Esophagus muscularis mucosa (tissue), 4 donors: ENCODE measurements around the gene TUFT1. TPM values are rescaled to one million over a fixed set of nuclear protein-coding genes. Genes with fewer than 3 reads are reported as not detected.

Experiments
- DNase-seq: peaks from one replicate; pipeline ENCODE4 v3.0.0-alpha.2; 2017; ENCODE audit errors: extremely low spot score
- H3K27ac ChIP-seq, 4 donors: fragments of 200-600 bp; sonication (generic); replicated peaks in 1 of 4; 1 replicate in 3 of 4; 2 replicates in 1 of 4; pipeline ENCODE4 v1.5.1; 2016 to 2019; ENCODE audit warnings: mild to moderate bottlenecking in 1 of 4
- H3K27me3 ChIP-seq, 4 donors: fragments of 200-600 bp; sonication (generic); one replicate each; pipeline versions ENCODE4 v1.5.1 to v1.6.0; 2016 to 2019
- H3K36me3 ChIP-seq, 4 donors: fragments of 200-600 bp; sonication (generic); one replicate each; pipeline ENCODE4 v1.5.1; 2016 to 2019
- H3K4me1 ChIP-seq, 4 donors: fragments of 200-600 bp; sonication (generic); one replicate each; pipeline ENCODE4 v1.5.1; 2016 to 2019
- H3K4me3 ChIP-seq, 4 donors: fragments of 200-600 bp; sonication (generic); 1 replicate in 2 of 4; 2 replicates in 2 of 4; pipeline ENCODE4 v1.5.1; 2016 to 2019; ENCODE audit warnings: mild to moderate bottlenecking in 4 of 4, moderate library complexity in 1 of 4
- H3K9me3 ChIP-seq, 4 donors: fragments of 200-600 bp; sonication (generic); 1 replicate in 3 of 4; 2 replicates in 1 of 4; pipeline ENCODE4 v1.5.1; 2016 to 2019
- CTCF ChIP-seq, 3 experiments: fragments of 200-600 bp in 2 of 3; fragments of 450-650 bp in 1 of 3; sonication (generic) in 2 of 3; IDR thresholded peaks; one replicate each; pipeline ENCODE4 v1.5.1; 2017 to 2019; ENCODE audit warnings: antibody characterized with exemption in 3 of 3, mild to moderate bottlenecking in 2 of 3, moderate library complexity in 1 of 3
- EP300 ChIP-seq: sonication (generic); formaldehyde crosslinking; IDR thresholded peaks from one replicate; pipeline ENCODE4 v1.6.1; 2017; ENCODE audit warnings: antibody characterized with exemption
- POLR2A ChIP-seq: fragments of 450-650 bp; IDR thresholded peaks from one replicate; pipeline ENCODE4 v1.6.1; 2017; ENCODE audit warnings: antibody characterized with exemption, moderate library complexity, mild to moderate bottlenecking, low read depth
- POLR2AphosphoS5 ChIP-seq, 2 donors: sonication (generic); formaldehyde crosslinking; IDR thresholded peaks; one replicate each; pipeline ENCODE4 v1.6.1; 2017; ENCODE audit warnings: antibody characterized with exemption in 2 of 2
- WGBS: methylation state at CpG from one replicate; pipeline ENCODE4 v1.1.5; 2018; 5-methylcytosine and 5-hydroxymethylcytosine counted together
- intact Hi-C: fragments of 100-400 bp; cut with DNase I; formaldehyde crosslinking; loops from one replicate; pipeline ENCODE4 v1.15.1; 2023
- total RNA-seq, 4 donors: library from RNA; depleted of rRNA; stranded (reverse); fragments of >200 nt; gene quantifications; one replicate each; pipeline versions ENCODE4 v1.1.0 to v1.2.1, GENCODE V29; 2016

The TUFT1 gene
- total RNA-seq, 4 donors from 2014 or later, result 10.4 to 24.2 (median 15.9) TPM

GRCh38 chr1:151526735-151527525 is 13.2 kb upstream of the TUFT1 start:
- intact Hi-C loops, result no loop called here
- TF ChIP-seq POLR2A, result no peak
- no peak for TF ChIP-seq EP300
- TF ChIP-seq CTCF (IDR thresholded peaks at IDR 0.05), result no peak
- no peak for TF ChIP-seq POLR2AphosphoS5 (IDR thresholded peaks at IDR 0.05)
- WGBS, result 81% methylated on average over 7 of the region's 7 CpGs
- Histone ChIP-seq H3K9me3 (no peaks in the 10 kb centered on the region), H3K4me3 (no peak overlapping the region), H3K4me1 (no peaks in the 10 kb centered on the region), H3K27me3 (no peaks in the 10 kb centered on the region), H3K27ac (no peak overlapping the region), H3K36me3 (peaks cover 0 to 14% (median 0%) of the 10 kb centered on the region in 4 donors)
- DNase-seq, result no peak

- H3K4me3 ChIP-seq, result no peak overlapping the region
- no peaks in the 10 kb centered on the region for H3K27me3 ChIP-seq
- H3K36me3 ChIP-seq, result peaks cover 0 to 14% (median 0%) of the 10 kb centered on the region in 4 donors
- H3K9me3 ChIP-seq, result no peaks in the 10 kb centered on the region
- H3K4me1 ChIP-seq, result no peaks in the 10 kb centered on the region
- WGBS, result 88% methylated on average over 11 of the region's 11 CpGs
- no peak for DNase-seq
- H3K27ac ChIP-seq, result no peak overlapping the region
- intact Hi-C loops, result no loop called here
- no peak for TF ChIP-seq EP300
- no peak for TF ChIP-seq POLR2A
- TF ChIP-seq POLR2AphosphoS5 (IDR thresholded peaks at IDR 0.05), result no peak
- TF ChIP-seq CTCF (IDR thresholded peaks at IDR 0.05), result no peak
Observed at GRCh38 chr1:151529211-151529702, 10.9 kb upstream of the TUFT1 start.

DNA sequence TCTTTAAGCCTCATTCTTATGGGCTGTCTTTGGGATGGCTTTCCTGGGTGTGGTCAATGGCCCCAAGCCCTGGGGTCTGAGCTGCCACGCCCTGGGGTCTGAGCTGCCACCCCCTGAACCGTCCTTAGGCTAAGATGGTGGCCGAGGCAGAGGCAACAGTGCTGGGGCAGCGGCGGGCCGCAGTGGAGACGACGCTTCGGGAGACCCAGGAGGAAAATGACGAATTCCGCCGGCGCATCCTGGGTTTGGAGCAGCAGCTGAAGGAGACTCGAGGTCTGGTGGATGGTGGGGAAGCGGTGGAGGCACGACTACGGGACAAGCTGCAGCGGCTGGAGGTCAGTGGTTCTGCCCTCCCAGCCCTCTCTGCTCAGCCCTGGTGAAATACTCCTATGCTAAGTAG is 10.3 kb upstream of the TUFT1 start:
- Histone ChIP-seq H3K4me1 (peaks cover 0 to 2% (median 0%) of the 10 kb centered on the region in 4 donors), H3K27ac (no peak overlapping the region), H3K27me3 (no peaks in the 10 kb centered on the region), H3K4me3 (no peak overlapping the region), H3K36me3 (peaks cover 0 to 9% (median 0%) of the 10 kb centered on the region in 4 donors), H3K9me3 (no peaks in the 10 kb centered on the region)
- DNase-seq, result no peak
- intact Hi-C loops, result no loop called here
- WGBS, result 96% methylated on average over 17 of the region's 18 CpGs
- TF ChIP-seq POLR2AphosphoS5 (IDR thresholded peaks at IDR 0.05) (no peak), CTCF (IDR thresholded peaks at IDR 0.05) (no peak), POLR2A (no peak), EP300 (no peak)

- WGBS, result 82% methylated on average over 11 of the region's 11 CpGs
Observed at GRCh38 chr1:151530461-151530860, 9.6 kb upstream of the TUFT1 start.

More at GRCh38 chr1:151530461-151530860, 9.6 kb upstream of the TUFT1 start:
- DNase-seq, result no peak
- Histone ChIP-seq H3K27ac (no peak overlapping the region), H3K4me3 (no peak overlapping the region), H3K9me3 (no peaks in the 10 kb centered on the region), H3K36me3 (peaks cover 0 to 4% (median 0%) of the 10 kb centered on the region in 4 donors), H3K27me3 (no peaks in the 10 kb centered on the region), H3K4me1 (peaks cover 0 to 4% (median 2%) of the 10 kb centered on the region in 4 donors)
- intact Hi-C loops, result no loop called here
- TF ChIP-seq POLR2A (no peak), POLR2AphosphoS5 (IDR thresholded peaks at IDR 0.05) (no peak), CTCF (IDR thresholded peaks at IDR 0.05) (no peak), EP300 (no peak)
